Hepatocyte (in vitro differentiated cells): Measurements from ENCODE around the gene PCDHGA8. TPM values are rescaled to one million over a fixed set of nuclear protein-coding genes. Genes with fewer than 3 reads are reported as not detected.
"Not testable (repeated sequence)": the region's sequence is repeated elsewhere in the genome, so short reads cannot be mapped to it uniquely, and the experiment has no call there.

Source experiments
- DNase-seq: peaks from one replicate; pipeline ENCODE4 v3.0.0-alpha.2; 2016; ENCODE audit warnings: low spot score
- H2AFZ ChIP-seq: fragments of 200-600 bp; sonication (generic); 2 replicates; pipeline ENCODE4 v1.6.0; 2016; ENCODE audit warnings: antibody characterized with exemption, mild to moderate bottlenecking
- H3K27ac ChIP-seq: fragments of 200-600 bp; sonication (generic); 2 replicates; pipeline ENCODE4 v1.5.1; 2016; ENCODE audit warnings: mild to moderate bottlenecking
- H3K27me3 ChIP-seq: fragments of 200-600 bp; sonication (generic); 2 replicates; pipeline ENCODE4 v1.6.1; 2016
- H3K36me3 ChIP-seq: fragments of 200-600 bp; sonication (generic); replicated peaks from 2 replicates; pipeline ENCODE4 v1.5.1; 2016; ENCODE audit warnings: low read depth; ENCODE audit not compliant: insufficient read depth
- H3K4me1 ChIP-seq: fragments of 200-600 bp; sonication (generic); 2 replicates; pipeline ENCODE4 v1.5.1; 2016; ENCODE audit warnings: mild to moderate bottlenecking, moderate library complexity; ENCODE audit not compliant: insufficient read depth
- H3K4me2 ChIP-seq: fragments of 200-600 bp; sonication (generic); 2 replicates; pipeline ENCODE4 v1.6.0; 2016
- H3K4me3 ChIP-seq: fragments of 200-600 bp; sonication (generic); 2 replicates; pipeline ENCODE4 v1.5.1; 2016; ENCODE audit warnings: mild to moderate bottlenecking
- H3K79me2 ChIP-seq: fragments of 200-600 bp; sonication (generic); 2 replicates; pipeline ENCODE4 v1.6.0; 2017; ENCODE audit warnings: mild to moderate bottlenecking
- H3K9me2 ChIP-seq: fragments of 200-600 bp; sonication (generic); replicated peaks from 2 replicates; pipeline ENCODE4 v1.6.0; 2017; ENCODE audit warnings: mild to moderate bottlenecking; ENCODE audit not compliant: insufficient read depth
- H3K9me3 ChIP-seq: fragments of 200-600 bp; sonication (generic); 2 replicates; pipeline ENCODE4 v1.5.1; 2016; ENCODE audit warnings: low read depth, mild to moderate bottlenecking
- H4K20me1 ChIP-seq: fragments of 200-600 bp; sonication (generic); 2 replicates; pipeline ENCODE4 v1.6.0; 2016; ENCODE audit warnings: mild to moderate bottlenecking; ENCODE audit not compliant: insufficient read depth, poor library complexity, severe bottlenecking
- CTCF ChIP-seq: fragments of 200-600 bp; sonication (generic); IDR thresholded peaks from 2 replicates; pipeline ENCODE4 v1.5.1; 2016; ENCODE audit warnings: antibody characterized with exemption, mild to moderate bottlenecking; ENCODE audit not compliant: poor library complexity
- EZH2 ChIP-seq: fragments of 200-600 bp; sonication (generic); IDR thresholded peaks from 2 replicates; pipeline ENCODE4 v1.6.1; 2016; ENCODE audit warnings: antibody characterized with exemption, mild to moderate bottlenecking, borderline replicate concordance
- EZH2phosphoT487 ChIP-seq: fragments of 200-600 bp; sonication (generic); IDR thresholded peaks from one replicate; pipeline ENCODE4 v1.6.1; 2018; ENCODE audit warnings: antibody characterized with exemption, mild to moderate bottlenecking, low read depth, moderate library complexity; ENCODE audit not compliant: unreplicated experiment, severe bottlenecking
- WGBS: methylation state at CpG from one replicate; pipeline ENCODE4 v1.1.6; 2016; ENCODE audit warnings: low lambda C conversion rate; ENCODE audit errors: missing lambda C conversion rate; 5-methylcytosine and 5-hydroxymethylcytosine counted together
- polyA plus RNA-seq: library from polyadenylated mRNA; unstranded; fragments of >200 nt; fragmentation: Nextera tagmentation; extraction: Ambion mirVana; gene quantifications from 2 replicates; pipeline ENCODE4 v1.2.1, GENCODE V29; 2016
- total RNA-seq: library from RNA; depleted of rRNA; stranded (reverse); fragments of >200 nt; gene quantifications from 2 replicates; pipeline ENCODE4 v1.2.3, GENCODE V29; 2014

The PCDHGA8 gene
- total and polyA plus RNA-seq, 2 experiments from 2014 or later: 0.53 to 1.00 TPM

GRCh38 chr5:141389153-141390042 lies 3.0 kb upstream of the PCDHGA8 start:
- Histone ChIP-seq H3K9me2 (no peaks in the 10 kb centered on the region), H3K9me3 (peaks cover 43% of the 10 kb centered on the region), H4K20me1 (no peaks in the 10 kb centered on the region), H3K27ac (no peak overlapping the region), H3K79me2 (no peaks in the 10 kb centered on the region), H2AFZ (no peak overlapping the region), H3K4me1 (no peaks in the 10 kb centered on the region), H3K36me3 (no peaks in the 10 kb centered on the region), H3K4me2 (no peak overlapping the region), H3K27me3 (no peaks in the 10 kb centered on the region), H3K4me3 (no peak overlapping the region)
- 98% methylated on average over 73 of the region's 77 CpGs for WGBS
- TF ChIP-seq EZH2 (no peak), EZH2phosphoT487 (no peak), CTCF (no peak)
- DNase-seq: no peak

- Histone ChIP-seq H2AFZ (no peak overlapping the region), H3K36me3 (no peaks in the 10 kb centered on the region), H3K27ac (no peak overlapping the region), H3K4me1 (no peaks in the 10 kb centered on the region), H3K4me2 (no peak overlapping the region), H3K9me3 (peaks cover 64% of the 10 kb centered on the region), H3K4me3 (no peak overlapping the region), H3K9me2 (no peaks in the 10 kb centered on the region), H4K20me1 (no peaks in the 10 kb centered on the region), H3K79me2 (no peaks in the 10 kb centered on the region), H3K27me3 (no peaks in the 10 kb centered on the region)
- WGBS: 97% methylated on average over 21 of the region's 21 CpGs
- no peak for DNase-seq
- TF ChIP-seq EZH2 (no peak), EZH2phosphoT487 (no peak), CTCF (no peak)
Observed at GRCh38 chr5:141393267-141393666, 834 bp downstream of the PCDHGA8 start.

- H3K4me3 ChIP-seq, H2AFZ ChIP-seq, H3K36me3 ChIP-seq, H3K4me1 ChIP-seq, H3K27ac ChIP-seq, H3K9me2 ChIP-seq, DNase-seq, H4K20me1 ChIP-seq, H3K4me2 ChIP-seq, H3K27me3 ChIP-seq, H3K79me2 ChIP-seq: not testable (repeated sequence)
- H3K9me3 ChIP-seq: peaks cover 62% of the 10 kb centered on the region
- WGBS: 97% methylated on average over 37 of the region's 53 CpGs
Observed at GRCh38 chr5:141394401-141395187, 2.2 kb downstream of the PCDHGA8 start.

GRCh38 chr5:141397756-141398551 lies 5.5 kb downstream of the PCDHGA8 start, which contains the start of gene PCDHGB5:
Gene PCDHGB5 (plus strand): TSS chr5:141397947. CDS start chr5:141398128, 181 bp downstream.
- not testable (repeated sequence) for DNase-seq, H3K4me3 ChIP-seq, H3K4me2 ChIP-seq, H3K79me2 ChIP-seq, H3K27me3 ChIP-seq, H3K36me3 ChIP-seq, H3K27ac ChIP-seq, H3K4me1 ChIP-seq, H2AFZ ChIP-seq, H4K20me1 ChIP-seq, H3K9me2 ChIP-seq
- peaks cover 49% of the 10 kb centered on the region for H3K9me3 ChIP-seq
- WGBS: 88% methylated on average over 26 of the region's 43 CpGs
